Measurements from ENCODE around the gene LRMDA. TPM values are rescaled to one million over a fixed set of nuclear protein-coding genes. Genes with fewer than 3 reads are reported as not detected.

LRMDA gene
- total RNA-seq, 1 donor from 2014 or later: 29.9 TPM

- TF ChIP-seq CTCF (IDR thresholded peaks at IDR 0.05): no peak
- Histone ChIP-seq H3K27me3 (ENCODE audit: low read depth) (no peaks in the 10 kb centered on the region), H3K4me3 (no peak overlapping the region), H3K36me3 (no peaks in the 10 kb centered on the region), H3K9me3 (no peaks in the 10 kb centered on the region), H3K27ac (no peak overlapping the region), H3K4me1 (peaks cover 30% of the 10 kb centered on the region)
- intact Hi-C loops (cut with DNase I): no loop called here
- no peak for ATAC-seq
- no peak for DNase-seq
Observed at GRCh38 chr10:75548356-75548755, 116.9 kb downstream of the LRMDA start.

GRCh38 chr10:75550191-75550590 lies 118.8 kb downstream of the LRMDA start:
- TF ChIP-seq CTCF (IDR thresholded peaks at IDR 0.05): no peak
- no peak overlapping the region for H3K4me3 ChIP-seq
- H3K9me3 ChIP-seq: no peaks in the 10 kb centered on the region
- no peak for DNase-seq
- no peak for ATAC-seq
- no peaks in the 10 kb centered on the region for H3K27me3 ChIP-seq (ENCODE audit: low read depth)
- intact Hi-C loops (cut with DNase I): no loop called here
- no peaks in the 10 kb centered on the region for H3K36me3 ChIP-seq
- H3K4me1 ChIP-seq: peaks cover 16% of the 10 kb centered on the region
- no peak overlapping the region for H3K27ac ChIP-seq

GRCh38 chr10:75552171-75552570 lies 120.7 kb downstream of the LRMDA start:
- no peaks in the 10 kb centered on the region for H3K9me3 ChIP-seq
- intact Hi-C loops (cut with DNase I): no loop called here
- TF ChIP-seq CTCF (IDR thresholded peaks at IDR 0.05): no peak
- no peaks in the 10 kb centered on the region for H3K36me3 ChIP-seq
- no peaks in the 10 kb centered on the region for H3K27me3 ChIP-seq (ENCODE audit: low read depth)
- H3K27ac ChIP-seq: no peak overlapping the region
- no peak for ATAC-seq
- no peak overlapping the region for H3K4me3 ChIP-seq
- no peak for DNase-seq
- peaks cover 15% of the 10 kb centered on the region for H3K4me1 ChIP-seq

DNA sequence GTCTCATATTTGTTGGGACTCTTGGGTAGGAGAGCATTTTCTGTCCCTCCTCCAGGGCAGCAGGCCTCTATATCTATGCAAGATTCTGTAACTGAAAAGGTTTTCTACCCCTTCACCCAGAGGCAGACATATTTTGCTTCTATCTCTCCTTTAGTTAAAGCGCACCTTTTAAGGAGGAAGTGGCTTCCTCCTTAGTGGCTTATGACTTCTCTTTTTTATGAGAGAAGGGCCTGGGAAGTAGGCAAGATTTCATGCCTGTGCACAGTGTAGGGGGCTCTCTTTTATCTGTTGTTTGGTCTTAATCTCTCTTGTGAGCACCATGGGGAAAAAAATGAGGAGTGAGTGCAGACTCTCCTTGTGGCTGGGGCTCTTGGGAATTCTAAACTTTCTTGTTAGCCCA lies 122.1 kb downstream of the LRMDA start:
- Histone ChIP-seq H3K4me1 (peaks cover 1% of the 10 kb centered on the region), H3K27me3 (ENCODE audit: low read depth) (no peaks in the 10 kb centered on the region), H3K36me3 (no peaks in the 10 kb centered on the region), H3K4me3 (no peak overlapping the region), H3K9me3 (no peaks in the 10 kb centered on the region), H3K27ac (no peak overlapping the region)
- intact Hi-C loops (cut with DNase I): no loop called here
- DNase-seq (no peak), ATAC-seq (peak in 1 of 2 donors; percentile 39)
- no peak for TF ChIP-seq CTCF (IDR thresholded peaks at IDR 0.05)

GRCh38 chr10:75555323-75555722 lies 123.9 kb downstream of the LRMDA start:
- ATAC-seq (no peak), DNase-seq (no peak)
- Histone ChIP-seq H3K9me3 (no peaks in the 10 kb centered on the region), H3K27me3 (ENCODE audit: low read depth) (no peaks in the 10 kb centered on the region), H3K27ac (no peak overlapping the region), H3K4me3 (no peak overlapping the region), H3K36me3 (no peaks in the 10 kb centered on the region), H3K4me1 (no peaks in the 10 kb centered on the region)
- TF ChIP-seq CTCF (IDR thresholded peaks at IDR 0.05): no peak
- intact Hi-C loops (cut with DNase I): no loop called here

- ATAC-seq: no peak
- no peaks in the 10 kb centered on the region for H3K4me1 ChIP-seq
- intact Hi-C loops (cut with DNase I): no loop called here
- H3K36me3 ChIP-seq: no peaks in the 10 kb centered on the region
- no peak overlapping the region for H3K4me3 ChIP-seq
- H3K27me3 ChIP-seq (ENCODE audit: low read depth): no peaks in the 10 kb centered on the region
- no peak for TF ChIP-seq CTCF (IDR thresholded peaks at IDR 0.05)
- DNase-seq: no peak
- no peak overlapping the region for H3K27ac ChIP-seq
- H3K9me3 ChIP-seq: no peaks in the 10 kb centered on the region
Observed at GRCh38 chr10:75556320-75556719, 124.9 kb downstream of the LRMDA start.
